AG10803 (cell line): ENCODE measurements around the gene RGPD3.

Experiments used
- DNase-seq: peaks from one replicate; pipeline ENCODE4 v3.0.0; 2010; ENCODE audit warnings: low read depth
- H3K4me3 ChIP-seq: 2 replicates; pipeline ENCODE4 v1.5.1; 2011; ENCODE audit warnings: mild to moderate bottlenecking, low read length, control low read depth
- CTCF ChIP-seq: conservative IDR thresholded peaks from 2 replicates; pipeline ENCODE4 v1.5.1; 2011; ENCODE audit warnings: mild to moderate bottlenecking, low read length, control low read depth, inconsistent platforms

Gene RGPD3

DNA sequence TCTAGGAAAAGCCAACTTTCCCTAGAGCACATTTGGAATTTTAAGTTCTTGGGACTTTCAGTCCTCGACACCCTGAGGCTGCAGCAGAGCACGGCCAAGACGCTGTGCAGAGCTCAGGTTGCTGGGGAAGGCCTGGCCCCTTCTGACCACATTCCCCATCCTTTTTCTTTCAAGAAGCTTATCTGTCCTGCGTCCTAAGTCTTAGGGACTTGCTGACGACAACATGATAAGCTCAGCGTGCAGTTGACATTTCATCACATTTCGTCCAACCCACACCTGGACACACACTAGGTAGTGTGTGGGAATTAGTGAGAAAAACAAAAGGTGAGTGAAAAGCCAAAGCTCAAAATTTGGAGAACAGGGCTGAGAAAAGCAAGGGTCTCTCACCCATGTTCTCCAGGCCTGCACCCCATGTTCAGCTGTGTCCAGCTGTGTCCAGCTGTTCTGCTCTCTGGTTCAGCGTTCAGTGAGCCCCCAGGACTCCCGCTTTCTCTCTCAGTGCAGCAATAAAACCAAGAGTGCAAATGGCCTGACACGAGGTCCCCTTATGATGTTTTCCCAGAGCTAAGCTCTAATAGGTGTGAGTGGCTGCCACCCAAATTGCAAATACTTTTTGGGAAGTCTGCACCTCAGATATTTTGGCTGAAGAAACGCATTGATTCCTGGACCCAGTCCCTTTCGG, 101.9 kb downstream of the RGPD3 start:
- TF ChIP-seq CTCF = no peak
- no peak for DNase-seq

DNA sequence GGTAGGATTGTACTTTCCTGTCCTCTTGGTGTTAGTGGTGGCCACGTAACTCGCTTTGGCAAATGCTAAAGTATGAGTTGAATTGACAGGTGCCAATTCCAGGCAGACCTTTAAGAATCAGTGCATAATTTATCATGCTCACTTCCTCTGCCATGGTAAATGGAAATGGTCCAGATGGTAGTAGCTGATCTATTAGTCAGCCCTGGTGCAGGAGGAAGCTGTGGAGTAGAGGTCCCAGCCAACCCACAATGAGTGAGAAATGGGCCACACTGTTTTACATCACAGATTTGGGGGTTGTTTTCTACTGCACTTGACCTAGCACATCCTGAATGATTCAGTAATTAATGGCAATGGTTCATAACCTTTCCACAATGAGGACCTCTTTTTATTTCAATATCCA, 104.4 kb downstream of the RGPD3 start:
- H3K4me3 ChIP-seq = no peak overlapping the region
- no peak for TF ChIP-seq CTCF
- DNase-seq = no peak

More for the DNA sequence above, 101.9 kb downstream of the RGPD3 start:
- no peak overlapping the region for H3K4me3 ChIP-seq

GRCh38 chr2:106362789-106363188, 105.4 kb downstream of the RGPD3 start:
- TF ChIP-seq CTCF = no peak
- no peak for DNase-seq
- H3K4me3 ChIP-seq = no peak overlapping the region

DNA sequence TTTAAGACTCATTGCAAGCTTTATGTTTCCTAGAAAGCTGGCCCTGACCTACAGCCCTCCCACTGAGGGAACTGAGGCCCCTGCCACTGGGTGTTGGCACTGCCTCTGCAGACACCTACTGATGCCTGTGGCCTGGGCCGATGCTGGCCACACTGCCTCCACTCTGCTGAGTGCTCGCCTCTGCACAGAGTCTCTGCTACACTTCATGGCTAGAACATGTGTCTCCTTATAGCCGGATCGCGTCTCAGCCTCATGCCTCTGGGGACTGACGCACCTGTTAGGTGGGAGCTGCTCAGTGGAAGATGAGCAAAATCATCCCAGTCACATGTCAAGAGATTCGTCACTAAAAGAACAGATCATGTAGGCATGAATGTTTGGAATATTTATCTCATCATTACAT, 108.7 kb downstream of the RGPD3 start:
- TF ChIP-seq CTCF = no peak
- no peak overlapping the region for H3K4me3 ChIP-seq
- no peak for DNase-seq

GRCh38 chr2:106358521-106358920, 109.7 kb downstream of the RGPD3 start:
- no peak for DNase-seq
- H3K4me3 ChIP-seq = no peak overlapping the region
- TF ChIP-seq CTCF = no peak

- no peak overlapping the region for H3K4me3 ChIP-seq
- DNase-seq = no peak
- no peak for TF ChIP-seq CTCF
These were observed 110.1 kb downstream of the RGPD3 start for GRCh38 chr2:106358081-106358480.

DNA sequence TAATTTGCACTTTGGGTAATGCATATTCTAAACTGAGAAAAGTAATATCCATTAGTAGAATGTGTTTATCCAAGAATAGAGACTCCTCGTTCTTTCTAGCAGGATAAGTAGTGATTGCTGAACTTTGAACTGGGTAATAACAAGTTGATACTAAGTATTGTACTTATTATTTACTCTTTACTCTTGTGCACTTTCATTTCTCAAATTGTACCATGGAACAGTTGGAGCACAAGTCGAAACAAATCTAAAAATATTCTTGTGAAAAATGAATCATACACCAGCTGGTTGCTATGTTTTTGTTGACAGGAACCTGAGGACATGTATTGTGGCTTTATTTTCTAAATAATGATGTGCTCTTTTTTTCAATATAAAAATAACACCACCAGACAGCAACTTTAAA, 111.9 kb downstream of the RGPD3 start:
- DNase-seq = no peak
- no peak overlapping the region for H3K4me3 ChIP-seq
- TF ChIP-seq CTCF = no peak
